ENCODE measurements around the gene PRKAG2.

- TF ChIP-seq GATA3 (IDR thresholded peaks at IDR 0.05; ENCODE audit: low read depth, low read length), result no peak
- TF ChIP-seq GATA2 (IDR thresholded peaks at IDR 0.05; ENCODE audit: low read depth, low read length), result no peak
Measured at GRCh38 chr7:151854720-151855071, 22.2 kb downstream of the PRKAG2 start.

All from SH-SY5Y (cell line).